Natural killer cell (primary cell): Measurements from ENCODE around the gene RACK1. TPM values are rescaled to one million over a fixed set of nuclear protein-coding genes. Genes with fewer than 3 reads are reported as not detected.
"Not testable (repeated sequence)": the region's sequence is repeated elsewhere in the genome, so short reads cannot be mapped to it uniquely, and the experiment has no call there.

Experiments
- ATAC-seq, 3 donors: fragments of 150-1000 bp in 2 of 3; fragments of 200-7000 bp in 1 of 3; cut with Tn5 transposase; 1 replicate in 1 of 3; 2 replicates in 2 of 3; pipeline ENCODE4 v1.10.0; 2021; ENCODE audit warnings: mild to moderate bottlenecking in 2 of 3, moderate library complexity in 2 of 3
- DNase-seq, 2 donors: peaks; one replicate each; pipeline versions ENCODE4 v3.0.0 to v3.0.0-alpha.2; 2013 to 2021; ENCODE audit warnings: mixed read lengths in 1 of 2
- H3K27ac ChIP-seq: one replicate; pipeline ENCODE4 v1.5.1; 2013; ENCODE audit warnings: mild to moderate bottlenecking, low read length
- H3K27me3 ChIP-seq: one replicate; pipeline ENCODE4 v1.6.1; 2013; ENCODE audit warnings: low read length; ENCODE audit not compliant: control insufficient read depth, insufficient read depth
- H3K36me3 ChIP-seq: one replicate; pipeline ENCODE4 v1.6.1; 2013; ENCODE audit warnings: low read length; ENCODE audit not compliant: control insufficient read depth, insufficient read depth
- H3K4me1 ChIP-seq: one replicate; pipeline ENCODE4 v1.6.1; 2013; ENCODE audit warnings: low read length; ENCODE audit not compliant: control insufficient read depth, insufficient read depth
- H3K4me3 ChIP-seq: one replicate; pipeline ENCODE4 v1.5.1; 2013; ENCODE audit warnings: low read length
- H3K9me3 ChIP-seq: one replicate; pipeline ENCODE4 v1.6.1; 2013; ENCODE audit warnings: low read length; ENCODE audit not compliant: control insufficient read depth, insufficient read depth
- H3K27ac Mint-ChIP-seq, 2 donors: one replicate each; pipeline ENCODE4 v1.8.0; 2022; ENCODE audit warnings: mild to moderate bottlenecking in 2 of 2, mixed read lengths in 2 of 2, moderate library complexity in 1 of 2
- H3K27me3 Mint-ChIP-seq, 2 donors: one replicate each; pipeline ENCODE4 v1.8.0; 2022; ENCODE audit warnings: low read depth in 2 of 2, mixed read lengths in 2 of 2
- H3K36me3 Mint-ChIP-seq: one replicate; pipeline ENCODE4 v1.8.0; 2022; ENCODE audit warnings: mixed read lengths
- H3K4me1 Mint-ChIP-seq, 2 donors: one replicate each; pipeline ENCODE4 v1.8.0; 2022; ENCODE audit warnings: mixed read lengths in 2 of 2
- H3K4me3 Mint-ChIP-seq: one replicate; pipeline ENCODE4 v1.8.0; 2022; ENCODE audit warnings: mild to moderate bottlenecking, moderate library complexity, mixed read lengths
- H3K9me3 Mint-ChIP-seq, 2 donors: one replicate each; pipeline ENCODE4 v1.8.0; 2022; ENCODE audit warnings: mixed read lengths in 2 of 2
- WGBS: methylation state at CpG from one replicate; pipeline ENCODE4 v1.1.7; 2013; ENCODE audit warnings: missing lambda C conversion rate; ENCODE audit not compliant: insufficient coverage; 5-methylcytosine and 5-hydroxymethylcytosine counted together
- intact Hi-C: fragments of 100-400 bp; cut with micrococcal nuclease; formaldehyde crosslinking; loops from one replicate; pipeline ENCODE4 v1.14.2; 2022
- total RNA-seq, 4 donors: library from RNA; stranded (reverse); fragments of 120-200 nt in 1 of 4; gene quantifications; one replicate each; pipeline versions ENCODE4 v1.2.3 to v1.2.4, GENCODE V29; 2013 to 2022
- TF ChIP-seq, protein P1 (sequence below): fragments of 200-600 bp; IDR thresholded peaks from one replicate; pipeline ENCODE4 v1.8.0; 2022; ENCODE audit warnings: antibody characterized with exemption

RACK1 gene
- total RNA-seq, 3 donors from 2014 or later (not counting 1 experiment from before 2014, with no cell fraction given) = 1,089 to 1,233 (median 1,138) TPM

DNA sequence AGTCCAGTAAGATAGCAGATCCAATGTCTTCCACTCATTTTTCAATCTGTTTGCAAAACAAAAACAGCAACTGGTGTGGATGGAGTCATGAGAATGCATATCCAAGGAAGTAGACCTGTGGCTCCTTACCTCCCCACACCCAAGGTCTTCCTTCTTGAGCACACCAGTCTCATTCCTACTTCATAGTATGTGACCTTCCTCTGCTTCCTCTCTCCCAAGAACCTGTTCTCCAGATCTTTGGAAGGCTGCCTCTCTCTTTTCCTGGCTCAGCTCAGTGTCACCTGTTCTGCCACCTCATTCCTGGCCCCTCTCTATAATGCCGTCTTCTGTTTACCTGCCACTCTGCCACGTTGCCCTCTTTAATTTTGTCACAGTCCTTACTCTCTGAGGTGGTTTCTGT, 30.8 kb downstream of the RACK1 start:
- Mint-ChIP-seq H3K36me3 (no peaks in the 10 kb centered on the region), H3K27me3 (peaks cover 0 to 9% of the 10 kb centered on the region in 2 donors), H3K27ac (no peak overlapping the region), H3K4me3 (no peak overlapping the region), H3K4me1 (peaks cover 19 to 20% of the 10 kb centered on the region in 2 donors), H3K9me3 (no peaks in the 10 kb centered on the region)
- Histone ChIP-seq H3K27me3 (no peaks in the 10 kb centered on the region), H3K36me3 (no peaks in the 10 kb centered on the region), H3K27ac (no peak overlapping the region), H3K9me3 (no peaks in the 10 kb centered on the region), H3K4me1 (peaks cover 21% of the 10 kb centered on the region), H3K4me3 (no peak overlapping the region)
- TF ChIP-seq, protein P1, sequence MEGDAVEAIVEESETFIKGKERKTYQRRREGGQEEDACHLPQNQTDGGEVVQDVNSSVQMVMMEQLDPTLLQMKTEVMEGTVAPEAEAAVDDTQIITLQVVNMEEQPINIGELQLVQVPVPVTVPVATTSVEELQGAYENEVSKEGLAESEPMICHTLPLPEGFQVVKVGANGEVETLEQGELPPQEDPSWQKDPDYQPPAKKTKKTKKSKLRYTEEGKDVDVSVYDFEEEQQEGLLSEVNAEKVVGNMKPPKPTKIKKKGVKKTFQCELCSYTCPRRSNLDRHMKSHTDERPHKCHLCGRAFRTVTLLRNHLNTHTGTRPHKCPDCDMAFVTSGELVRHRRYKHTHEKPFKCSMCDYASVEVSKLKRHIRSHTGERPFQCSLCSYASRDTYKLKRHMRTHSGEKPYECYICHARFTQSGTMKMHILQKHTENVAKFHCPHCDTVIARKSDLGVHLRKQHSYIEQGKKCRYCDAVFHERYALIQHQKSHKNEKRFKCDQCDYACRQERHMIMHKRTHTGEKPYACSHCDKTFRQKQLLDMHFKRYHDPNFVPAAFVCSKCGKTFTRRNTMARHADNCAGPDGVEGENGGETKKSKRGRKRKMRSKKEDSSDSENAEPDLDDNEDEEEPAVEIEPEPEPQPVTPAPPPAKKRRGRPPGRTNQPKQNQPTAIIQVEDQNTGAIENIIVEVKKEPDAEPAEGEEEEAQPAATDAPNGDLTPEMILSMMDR = no peak
- ATAC-seq = no peak
- no peak for DNase-seq
- intact Hi-C loops = no loop called here
- 80% methylated on average over 2 of the region's 2 CpGs for WGBS

DNA sequence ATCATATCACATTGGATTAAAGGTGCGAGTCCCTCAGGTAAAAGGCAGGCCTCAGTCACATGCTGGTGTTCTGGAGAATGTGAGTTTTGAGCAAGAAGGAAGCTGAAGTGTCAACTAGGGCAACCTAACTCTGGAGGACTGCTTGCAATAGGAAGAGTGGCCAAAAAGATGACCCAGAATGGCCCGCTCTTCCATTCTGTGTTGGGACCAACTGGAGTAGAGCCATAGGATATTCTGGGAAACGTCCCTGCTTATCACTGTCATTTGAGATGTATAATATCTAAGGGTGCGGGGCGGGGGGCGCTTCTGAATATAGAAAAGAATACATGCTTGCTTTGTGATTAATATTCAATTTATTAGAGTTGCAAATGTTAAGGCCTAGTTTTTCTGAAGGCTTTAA, 31.6 kb downstream of the RACK1 start:
- Mint-ChIP-seq H3K4me1 (peaks cover 20% of the 10 kb centered on the region in 2 donors), H3K36me3 (no peaks in the 10 kb centered on the region), H3K27ac (no peak overlapping the region), H3K4me3 (no peak overlapping the region), H3K9me3 (no peaks in the 10 kb centered on the region), H3K27me3 (peaks cover 0 to 9% of the 10 kb centered on the region in 2 donors)
- no peak for DNase-seq
- Histone ChIP-seq H3K36me3 (no peaks in the 10 kb centered on the region), H3K4me3 (no peak overlapping the region), H3K4me1 (peaks cover 18% of the 10 kb centered on the region), H3K27ac (no peak overlapping the region), H3K9me3 (no peaks in the 10 kb centered on the region), H3K27me3 (no peaks in the 10 kb centered on the region)
- ATAC-seq = no peak
- WGBS = 94% methylated on average over 6 of the region's 6 CpGs
- intact Hi-C loops = no loop called here
- TF ChIP-seq, protein P1 = no peak

DNA sequence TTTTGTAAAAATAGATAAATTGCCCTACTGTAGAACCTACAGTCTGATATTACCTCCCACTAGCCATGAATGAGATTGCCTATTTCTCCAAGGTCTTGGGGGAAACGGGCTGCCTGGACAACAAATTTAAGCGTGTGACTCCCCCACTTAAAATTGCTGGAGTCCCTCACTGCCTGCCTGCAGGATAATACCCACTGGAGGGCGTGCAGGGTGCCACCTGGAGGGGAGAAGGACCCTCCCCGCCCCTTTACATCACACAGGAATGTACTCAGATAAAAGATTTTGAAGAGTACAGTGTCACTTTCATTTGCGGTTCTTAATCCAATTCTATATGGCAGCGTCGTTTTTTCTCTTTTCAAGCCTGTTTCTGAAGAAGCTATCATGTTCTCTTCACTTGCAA, 32.5 kb downstream of the RACK1 start:
- H3K36me3 ChIP-seq = no peaks in the 10 kb centered on the region
- peaks cover 19% of the 10 kb centered on the region for H3K4me1 ChIP-seq
- ATAC-seq (no peak), DNase-seq (peak in 1 of 2 donors; percentile 49)
- H3K36me3 Mint-ChIP-seq = peaks cover 7% of the 10 kb centered on the region
- H3K4me1 Mint-ChIP-seq = peaks cover 25% of the 10 kb centered on the region in 2 donors
- no peaks in the 10 kb centered on the region for H3K9me3 ChIP-seq
- WGBS = 55% methylated on average over 6 of the region's 7 CpGs
- H3K27me3 ChIP-seq = peaks cover under 1% of the 10 kb centered on the region
- H3K27ac Mint-ChIP-seq = no peak overlapping the region
- H3K4me3 ChIP-seq = no peak overlapping the region
- H3K27ac ChIP-seq = no peak overlapping the region
- TF ChIP-seq, protein P1 = no peak
- H3K4me3 Mint-ChIP-seq = no peak overlapping the region
- peaks cover 7 to 18% of the 10 kb centered on the region in 2 donors for H3K27me3 Mint-ChIP-seq
- H3K9me3 Mint-ChIP-seq = no peaks in the 10 kb centered on the region
- intact Hi-C loops = no loop called here

DNA sequence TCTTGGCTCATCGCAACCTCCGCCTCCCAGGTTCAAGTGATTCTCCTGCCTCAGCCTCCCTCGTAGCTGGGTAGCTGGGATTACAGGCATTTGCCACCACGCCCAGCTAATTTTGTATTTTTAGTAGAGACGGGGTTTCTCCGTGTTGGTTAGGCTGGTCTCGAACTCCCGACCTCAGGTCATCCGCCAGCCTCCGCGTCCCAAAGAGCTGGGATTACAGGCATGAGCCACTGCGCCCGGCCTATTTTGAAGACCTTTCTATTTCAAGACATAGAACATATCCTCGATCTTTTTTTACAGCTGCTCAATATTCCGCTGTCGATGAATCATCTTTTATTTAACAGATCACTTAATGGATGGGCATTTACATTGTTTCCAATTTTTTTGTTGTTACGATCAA, 33.0 kb downstream of the RACK1 start:
- H3K36me3 Mint-ChIP-seq, intact Hi-C loops, ATAC-seq: not testable (repeated sequence)

DNA sequence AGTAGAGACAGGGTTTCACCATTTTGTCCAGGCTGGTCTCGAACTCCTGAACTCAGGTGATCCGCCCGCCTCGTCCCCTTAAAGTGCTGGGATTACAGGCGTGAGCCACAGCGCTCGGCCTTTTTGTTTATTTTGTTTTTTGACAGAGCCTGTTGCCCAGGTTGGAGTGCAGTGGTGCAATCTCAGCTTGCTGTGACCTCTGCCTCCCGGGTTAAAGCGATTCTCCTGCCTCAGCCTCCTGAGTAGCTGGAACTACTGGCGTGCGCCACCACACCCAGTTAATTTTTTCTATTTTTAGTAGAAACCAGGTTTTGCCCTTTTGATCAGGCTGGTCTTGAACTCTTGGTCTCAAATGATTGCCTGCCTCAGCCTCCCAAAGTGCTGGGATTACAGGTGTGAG, 33.6 kb downstream of the RACK1 start:
- ATAC-seq, intact Hi-C loops: not testable (repeated sequence)

More for the DNA sequence above, 33.0 kb downstream of the RACK1 start:
- peaks cover 12 to 23% of the 10 kb centered on the region in 2 donors for H3K27me3 Mint-ChIP-seq
- H3K27me3 ChIP-seq, H3K4me3 Mint-ChIP-seq, H3K9me3 ChIP-seq, H3K27ac ChIP-seq, H3K9me3 Mint-ChIP-seq, H3K27ac Mint-ChIP-seq, H3K4me3 ChIP-seq, H3K36me3 ChIP-seq, DNase-seq: not testable (repeated sequence)
- H3K4me1 ChIP-seq = peaks cover 20% of the 10 kb centered on the region
- H3K4me1 Mint-ChIP-seq = peaks cover 28% of the 10 kb centered on the region in 2 donors
- 88% methylated on average over 16 of the region's 17 CpGs for WGBS

DNA sequence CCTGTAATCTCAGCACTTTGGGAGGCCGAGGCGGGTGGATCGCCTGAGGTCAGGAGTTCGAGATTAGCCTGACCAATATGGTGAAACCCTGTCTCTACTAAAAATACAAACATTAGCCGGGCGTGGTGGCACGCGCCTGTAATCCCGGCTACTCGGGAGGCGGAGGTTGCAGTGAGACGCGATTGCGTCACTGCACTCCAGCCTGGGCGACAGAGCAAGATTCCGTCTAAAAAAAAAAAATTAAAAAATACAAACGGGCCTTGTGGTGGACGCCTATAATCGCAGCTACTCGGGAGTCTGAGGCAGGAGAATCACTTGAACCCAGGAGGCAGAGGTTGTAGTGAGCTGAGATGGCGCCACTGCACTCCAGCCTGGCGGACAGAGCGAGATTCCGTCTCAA, 34.7 kb downstream of the RACK1 start:
- H3K4me3 Mint-ChIP-seq, H3K27ac ChIP-seq, intact Hi-C loops, H3K27ac Mint-ChIP-seq, H3K36me3 ChIP-seq, H3K9me3 Mint-ChIP-seq, H3K27me3 ChIP-seq, H3K9me3 ChIP-seq, DNase-seq, ATAC-seq, H3K4me3 ChIP-seq, H3K36me3 Mint-ChIP-seq: not testable (repeated sequence)
- WGBS = 88% methylated on average over 24 of the region's 24 CpGs
- Mint-ChIP-seq H3K27me3 (peaks cover 19 to 26% of the 10 kb centered on the region in 2 donors), H3K4me1 (peaks cover 33 to 40% of the 10 kb centered on the region in 2 donors)
- peaks cover 31% of the 10 kb centered on the region for H3K4me1 ChIP-seq

More for the DNA sequence above, 33.6 kb downstream of the RACK1 start:
- Mint-ChIP-seq H3K4me1 (peaks cover 33% of the 10 kb centered on the region in 2 donors), H3K27me3 (peaks cover 16 to 26% of the 10 kb centered on the region in 2 donors)
- H3K4me3 ChIP-seq, H3K27ac Mint-ChIP-seq, H3K9me3 Mint-ChIP-seq, H3K4me3 Mint-ChIP-seq, H3K9me3 ChIP-seq, DNase-seq, H3K27ac ChIP-seq, H3K27me3 ChIP-seq, H3K36me3 ChIP-seq, H3K36me3 Mint-ChIP-seq: not testable (repeated sequence)
- WGBS = 91% methylated on average over 11 of the region's 11 CpGs
- H3K4me1 ChIP-seq = peaks cover 25% of the 10 kb centered on the region
